Measurements from ENCODE around the gene KRTAP6-1.

The KRTAP6-1 gene

GRCh38 chr21:30613836-30614235, at the start of gene KRTAP6-1:
KRTAP6-1 (minus strand) TSS chr21:30613930; CDS start chr21:30613904, 26 bp downstream.
- DNase-seq (ENCODE audit: low read depth) = no peak

- no peak for DNase-seq (ENCODE audit: low read depth)
These were observed 39.2 kb upstream of the KRTAP6-1 start for GRCh38 chr21:30652891-30653290.

GRCh38 chr21:30646904-30647414, 33.2 kb upstream of the KRTAP6-1 start:
- no peak for DNase-seq (ENCODE audit: low read depth)

- no peak for DNase-seq (ENCODE audit: low read depth)
These were observed 28.8 kb upstream of the KRTAP6-1 start, which contains the start of gene KRTAP20-3 for GRCh38 chr21:30642564-30642963. KRTAP20-3 (plus strand) TSS chr21:30642864.

GRCh38 chr21:30638686-30639085, 25.0 kb upstream of the KRTAP6-1 start:
- no peak for DNase-seq (ENCODE audit: low read depth)

- DNase-seq (ENCODE audit: low read depth) = no peak
These were observed 21.2 kb upstream of the KRTAP6-1 start, which contains the start of gene KRTAP20-2 for GRCh38 chr21:30634906-30635305. KRTAP20-2 (plus strand) TSS chr21:30635206; CDS start chr21:30635264, 58 bp downstream.

GRCh38 chr21:30629200-30629599, 15.5 kb upstream of the KRTAP6-1 start:
- DNase-seq (ENCODE audit: low read depth) = no peak

GRCh38 chr21:30628109-30628508, 14.4 kb upstream of the KRTAP6-1 start:
- DNase-seq (ENCODE audit: low read depth) = no peak

GRCh38 chr21:30625449-30626165, 11.9 kb upstream of the KRTAP6-1 start:
- DNase-seq (ENCODE audit: low read depth) = no peak

GRCh38 chr21:30623362-30623761, 9.6 kb upstream of the KRTAP6-1 start:
- no peak for DNase-seq (ENCODE audit: low read depth)

- no peak for DNase-seq (ENCODE audit: low read depth)
These were observed 6.8 kb upstream of the KRTAP6-1 start, which contains the start of gene KRTAP20-4 for GRCh38 chr21:30620522-30620921. KRTAP20-4 (plus strand) TSS chr21:30620627.

GRCh38 chr21:30620080-30620479, 6.3 kb upstream of the KRTAP6-1 start:
- DNase-seq (ENCODE audit: low read depth) = no peak

- no peak for DNase-seq (ENCODE audit: low read depth)
These were observed 2.4 kb upstream of the KRTAP6-1 start, which contains the start of gene KRTAP20-1 for GRCh38 chr21:30616125-30616524. KRTAP20-1 (plus strand) TSS chr21:30616425; CDS start chr21:30616455, 30 bp downstream.

- no peak for DNase-seq (ENCODE audit: low read depth)
These were observed 1.5 kb upstream of the KRTAP6-1 start for GRCh38 chr21:30615199-30615598.

GRCh38 chr21:30612132-30612531, 1.6 kb downstream of the KRTAP6-1 start:
- DNase-seq (ENCODE audit: low read depth) = no peak

GRCh38 chr21:30605968-30606367, 7.8 kb downstream of the KRTAP6-1 start:
- no peak for DNase-seq (ENCODE audit: low read depth)

GRCh38 chr21:30600787-30601186, 12.9 kb downstream of the KRTAP6-1 start, which contains the start of gene KRTAP22-1:
KRTAP22-1 (plus strand) TSS chr21:30601087.
- DNase-seq (ENCODE audit: low read depth) = no peak

GRCh38 chr21:30598802-30599201, 14.9 kb downstream of the KRTAP6-1 start, which contains the start of gene KRTAP6-2:
KRTAP6-2 (minus strand) TSS chr21:30598902; CDS start chr21:30598874, 28 bp downstream.
- DNase-seq (ENCODE audit: low read depth) = no peak

- DNase-seq (ENCODE audit: low read depth) = no peak
These were observed 21.6 kb downstream of the KRTAP6-1 start, which contains the start of gene KRTAP6-3 for GRCh38 chr21:30592140-30592539. KRTAP6-3 (plus strand) TSS chr21:30592440; CDS start chr21:30592446, 6 bp downstream.

GRCh38 chr21:30590297-30590696, 23.4 kb downstream of the KRTAP6-1 start, which contains the start of gene KRTAP22-2:
KRTAP22-2 (minus strand) TSS chr21:30590397.
- DNase-seq (ENCODE audit: low read depth) = no peak

GRCh38 chr21:30582870-30583269, 30.9 kb downstream of the KRTAP6-1 start:
- DNase-seq (ENCODE audit: low read depth) = no peak

- no peak for DNase-seq (ENCODE audit: low read depth)
These were observed 33.6 kb downstream of the KRTAP6-1 start for GRCh38 chr21:30580132-30580531.

GRCh38 chr21:30579346-30579745, 34.4 kb downstream of the KRTAP6-1 start:
- no peak for DNase-seq (ENCODE audit: low read depth)

All from activated T-cell treated with anti-CD3 and anti-CD28 coated beads for 48 hours (primary cell).